Fibroblast of the aortic adventitia (primary cell): ENCODE results near the gene MAVS. TPM values are rescaled to one million over a fixed set of nuclear protein-coding genes. Genes with fewer than 3 reads are reported as not detected.

Experiments
- DNase-seq: peaks from one replicate; pipeline ENCODE4 v3.0.0-alpha.2; 2010; ENCODE audit warnings: low read depth
- H3K4me3 ChIP-seq: 2 replicates; pipeline ENCODE4 v1.5.1; 2011; ENCODE audit warnings: low read depth, mild to moderate bottlenecking, control low read depth, low read length, moderate library complexity
- total RNA-seq: library from RNA; depleted of rRNA; stranded (reverse); fragments of >200 nt; gene quantifications from 2 replicates; pipeline ENCODE4 v1.2.3, GENCODE V29; 2012; ENCODE audit warnings: low replicate concordance
- TF ChIP-seq, protein P1 (sequence below): IDR thresholded peaks from 2 replicates; pipeline ENCODE4 v1.5.1; 2011; ENCODE audit warnings: mild to moderate bottlenecking, low read length, control low read depth, inconsistent platforms; ENCODE audit not compliant: insufficient read depth

MAVS gene
- total RNA-seq, 1 donor = 23.7 TPM

DNA sequence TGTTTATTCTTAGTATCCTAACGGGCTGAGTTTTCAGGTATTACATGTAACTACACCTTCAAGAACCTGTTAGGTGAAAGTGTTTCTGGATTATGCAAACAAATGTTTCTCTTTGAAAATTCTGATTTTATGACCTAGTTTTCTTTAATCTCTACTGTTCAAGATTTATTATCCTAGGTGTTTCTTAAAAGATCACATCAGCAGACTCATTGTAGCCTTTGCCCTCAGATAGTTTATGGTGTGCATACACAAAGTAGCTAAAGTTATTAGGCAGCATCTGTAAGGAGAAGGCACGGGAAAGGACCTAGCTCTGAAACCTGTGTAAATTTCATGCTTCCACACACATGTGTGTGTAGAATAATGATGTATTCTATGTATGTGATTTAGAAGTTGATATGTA lies 64.2 kb downstream of the MAVS start:
- H3K4me3 ChIP-seq = no peak overlapping the region
- TF ChIP-seq, protein P1, sequence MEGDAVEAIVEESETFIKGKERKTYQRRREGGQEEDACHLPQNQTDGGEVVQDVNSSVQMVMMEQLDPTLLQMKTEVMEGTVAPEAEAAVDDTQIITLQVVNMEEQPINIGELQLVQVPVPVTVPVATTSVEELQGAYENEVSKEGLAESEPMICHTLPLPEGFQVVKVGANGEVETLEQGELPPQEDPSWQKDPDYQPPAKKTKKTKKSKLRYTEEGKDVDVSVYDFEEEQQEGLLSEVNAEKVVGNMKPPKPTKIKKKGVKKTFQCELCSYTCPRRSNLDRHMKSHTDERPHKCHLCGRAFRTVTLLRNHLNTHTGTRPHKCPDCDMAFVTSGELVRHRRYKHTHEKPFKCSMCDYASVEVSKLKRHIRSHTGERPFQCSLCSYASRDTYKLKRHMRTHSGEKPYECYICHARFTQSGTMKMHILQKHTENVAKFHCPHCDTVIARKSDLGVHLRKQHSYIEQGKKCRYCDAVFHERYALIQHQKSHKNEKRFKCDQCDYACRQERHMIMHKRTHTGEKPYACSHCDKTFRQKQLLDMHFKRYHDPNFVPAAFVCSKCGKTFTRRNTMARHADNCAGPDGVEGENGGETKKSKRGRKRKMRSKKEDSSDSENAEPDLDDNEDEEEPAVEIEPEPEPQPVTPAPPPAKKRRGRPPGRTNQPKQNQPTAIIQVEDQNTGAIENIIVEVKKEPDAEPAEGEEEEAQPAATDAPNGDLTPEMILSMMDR = no peak
- no peak for DNase-seq

DNA sequence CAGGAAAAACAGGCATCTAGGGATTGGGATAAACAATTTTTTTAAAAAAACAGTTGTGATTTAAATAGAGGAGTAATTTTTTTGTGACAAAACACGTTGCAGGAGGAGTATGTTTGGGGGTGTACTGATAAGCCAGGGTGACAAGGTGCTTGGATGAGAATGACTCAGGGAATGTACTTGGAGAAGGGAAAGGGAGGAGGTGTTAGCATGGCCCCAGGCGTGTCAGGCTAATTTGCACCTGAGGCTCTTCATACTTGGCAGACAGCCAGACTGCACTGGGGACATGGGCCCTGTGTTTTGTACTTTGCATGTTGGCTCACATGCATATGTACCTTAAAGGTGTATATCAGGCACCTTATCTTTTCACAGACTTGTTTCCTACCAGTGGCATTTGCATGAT lies 65.3 kb downstream of the MAVS start:
- TF ChIP-seq, protein P1 = no peak
- no peak for DNase-seq
- H3K4me3 ChIP-seq = no peak overlapping the region

DNA sequence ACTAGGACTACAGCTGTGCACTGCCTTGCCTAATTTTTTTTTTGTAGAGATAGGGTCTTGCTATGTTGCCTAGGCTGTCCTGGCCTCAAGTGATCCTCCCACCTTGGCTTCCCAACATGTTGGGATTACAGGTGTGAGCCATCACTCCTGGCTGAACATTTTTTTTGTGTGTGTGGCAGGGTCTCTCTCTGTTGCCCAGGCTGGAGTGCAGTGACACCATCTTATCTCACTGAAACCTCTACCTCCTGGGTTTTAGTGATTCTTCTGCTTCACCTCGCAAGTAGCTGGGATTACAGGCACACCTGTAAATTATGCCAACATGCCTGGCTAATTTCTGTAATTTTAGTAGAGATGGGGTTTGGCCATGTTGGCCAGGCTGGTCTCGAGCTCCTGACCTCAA lies 67.8 kb downstream of the MAVS start:
- DNase-seq = no peak
- TF ChIP-seq, protein P1 = no peak
- no peak overlapping the region for H3K4me3 ChIP-seq

DNA sequence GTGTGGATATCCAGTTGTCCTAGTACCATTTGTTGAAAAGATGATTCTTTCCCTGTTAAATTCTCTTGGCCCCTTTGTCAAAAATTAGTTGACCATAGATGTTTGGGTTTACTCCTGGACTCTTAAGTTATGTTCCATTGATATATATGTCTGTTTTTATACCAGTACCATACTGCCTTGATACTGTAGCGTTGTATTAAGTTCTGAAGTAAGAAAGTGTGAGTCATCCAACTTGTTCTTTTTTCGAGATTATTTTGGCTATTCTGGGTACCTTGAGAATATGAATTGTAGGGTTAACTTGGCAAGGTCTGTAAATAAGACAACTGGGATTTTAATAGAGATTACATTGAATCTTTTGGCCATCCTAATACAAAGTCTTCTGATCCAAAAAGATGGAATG lies 69.1 kb downstream of the MAVS start:
- TF ChIP-seq, protein P1 = no peak
- H3K4me3 ChIP-seq = no peak overlapping the region
- no peak for DNase-seq

DNA sequence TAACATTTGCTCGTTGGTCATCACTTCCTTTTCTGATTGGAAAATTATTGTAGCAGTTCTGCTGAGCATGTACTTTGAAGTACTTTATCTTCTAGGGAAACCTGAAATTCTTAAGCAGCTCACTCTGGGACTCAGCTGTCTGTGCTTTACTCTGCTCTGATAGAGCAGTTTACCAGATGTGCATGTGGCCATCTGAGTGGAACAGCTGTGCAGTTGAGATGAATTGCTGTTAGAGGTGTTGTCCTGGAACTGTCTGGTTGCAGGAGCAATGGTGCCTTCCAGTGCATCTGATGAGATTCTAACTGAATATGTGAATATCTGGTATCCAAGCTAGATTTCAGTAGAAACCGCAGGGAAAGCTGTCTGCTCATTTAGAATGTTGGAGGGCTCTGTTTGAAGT lies 69.7 kb downstream of the MAVS start:
- H3K4me3 ChIP-seq = no peak overlapping the region
- TF ChIP-seq, protein P1 = no peak
- DNase-seq = no peak

DNA sequence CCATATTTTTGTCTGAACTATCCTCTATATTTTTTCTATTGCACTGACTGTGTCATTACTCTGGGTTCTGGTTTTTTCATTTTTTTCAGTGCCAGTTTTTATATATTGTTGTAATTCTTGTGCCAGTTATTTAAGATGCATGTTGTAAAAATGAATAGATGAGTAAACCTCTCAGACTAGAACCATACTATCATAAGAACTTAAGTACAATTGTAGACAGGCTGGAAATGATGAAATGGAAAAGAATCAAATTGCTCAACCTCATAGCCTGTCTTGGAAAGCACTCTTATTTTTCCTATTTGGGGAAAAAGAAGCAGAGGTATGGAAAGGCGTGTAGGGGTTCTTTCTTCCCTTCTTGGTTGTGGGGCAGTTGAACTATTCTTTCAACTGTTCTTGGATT lies 72.7 kb downstream of the MAVS start:
- peak; percentile 82 for DNase-seq
- H3K4me3 ChIP-seq = no peak overlapping the region
- TF ChIP-seq, protein P1 = no peak

DNA sequence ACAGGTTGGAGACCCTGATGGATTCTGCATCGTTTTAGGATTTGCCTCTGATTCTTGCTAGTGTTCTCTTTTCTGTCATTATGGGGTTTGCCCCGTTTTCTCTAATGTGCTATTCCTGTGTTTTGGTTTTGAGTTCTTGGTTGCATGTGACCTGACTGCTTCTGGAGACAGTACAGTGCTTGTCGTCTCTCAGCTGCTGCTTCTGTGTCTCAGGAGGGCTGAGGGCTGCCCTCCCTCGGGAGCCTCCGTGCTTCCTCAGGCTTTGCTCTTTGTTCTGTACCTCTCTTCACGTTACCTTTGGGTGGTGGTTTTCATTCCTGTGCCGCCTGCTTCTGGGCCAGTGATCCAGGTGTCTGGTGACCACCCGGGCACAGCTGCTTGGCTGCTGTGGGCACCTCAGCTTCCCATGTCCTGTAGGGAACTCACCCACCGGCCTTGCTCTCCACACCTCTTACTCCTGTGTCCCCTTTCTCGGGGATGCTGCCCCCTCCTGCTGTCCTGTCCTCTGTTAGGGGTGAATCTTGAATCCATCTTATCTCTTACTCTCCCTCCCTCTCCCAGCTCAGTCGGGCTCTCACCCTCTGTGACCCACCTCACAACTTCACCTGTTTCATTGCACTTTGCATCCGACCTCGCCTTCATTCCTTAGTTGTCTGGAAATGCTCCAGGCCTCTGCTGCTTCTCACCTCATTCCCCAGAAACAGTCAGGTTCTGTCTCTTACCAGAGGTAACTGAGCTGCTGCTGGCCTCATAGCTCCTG lies 75.8 kb downstream of the MAVS start:
- TF ChIP-seq, protein P1 = no peak
- DNase-seq = no peak
- H3K4me3 ChIP-seq = no peak overlapping the region
